Lower lobe of right lung (tissue), 2 donors: ENCODE measurements around the gene ZNF2. TPM values are rescaled to one million over a fixed set of nuclear protein-coding genes. Genes with fewer than 3 reads are reported as not detected.
A peak's percentile ranks its signal among the peaks of the same experiment; 100 is the strongest.
"Not testable (repeated sequence)": the region's sequence is repeated elsewhere in the genome, so short reads cannot be mapped to it uniquely, and the experiment has no call there.

ENCODE experiments used
- ATAC-seq, 2 donors: fragments of 200-7000 bp; cut with Tn5 transposase; one replicate each; pipeline ENCODE4 v1.9.1; 2020 to 2022; ENCODE audit warnings: mild to moderate bottlenecking in 2 of 2, moderate library complexity in 2 of 2
- DNase-seq: peaks from one replicate; pipeline ENCODE4 v3.0.0-alpha.2; 2020
- H3K27ac ChIP-seq: fragments of 200-600 bp; one replicate; pipeline ENCODE4 v1.8.0; 2022
- H3K27me3 ChIP-seq: fragments of 200-600 bp; one replicate; pipeline ENCODE4 v1.8.0; 2022; ENCODE audit warnings: low read depth
- H3K36me3 ChIP-seq: fragments of 200-600 bp; one replicate; pipeline ENCODE4 v1.8.0; 2022; ENCODE audit warnings: mild to moderate bottlenecking
- H3K4me1 ChIP-seq: fragments of 200-600 bp; one replicate; pipeline ENCODE4 v1.8.0; 2022
- H3K4me3 ChIP-seq: fragments of 200-600 bp; one replicate; pipeline ENCODE4 v1.8.0; 2022; ENCODE audit warnings: mild to moderate bottlenecking
- H3K9me3 ChIP-seq: fragments of 200-600 bp; one replicate; pipeline ENCODE4 v1.8.0; 2022
- intact Hi-C: fragments of 100-400 bp; cut with DNase I; formaldehyde crosslinking; loops from one replicate; pipeline ENCODE4 v1.11.0; 2022
- total RNA-seq: library from RNA; stranded (reverse); fragmentation: NEBNext Ultra II Directional; extraction: Animal tissue kit (Norgen Biotek cat#: 25700); gene quantifications from one replicate; pipeline ENCODE4 v1.2.1, GENCODE V29; 2021
- TF ChIP-seq, protein P1 (sequence below): fragments of 200-600 bp; IDR thresholded peaks from one replicate; pipeline ENCODE4 v1.8.0; 2022; ENCODE audit warnings: antibody characterized with exemption, mild to moderate bottlenecking
- donor health status: DM: no; HTN: yes; CAD: no; lungs with severe emphysema.

Gene ZNF2
- total RNA-seq, 1 donor from 2014 or later: 4.1 TPM

DNA sequence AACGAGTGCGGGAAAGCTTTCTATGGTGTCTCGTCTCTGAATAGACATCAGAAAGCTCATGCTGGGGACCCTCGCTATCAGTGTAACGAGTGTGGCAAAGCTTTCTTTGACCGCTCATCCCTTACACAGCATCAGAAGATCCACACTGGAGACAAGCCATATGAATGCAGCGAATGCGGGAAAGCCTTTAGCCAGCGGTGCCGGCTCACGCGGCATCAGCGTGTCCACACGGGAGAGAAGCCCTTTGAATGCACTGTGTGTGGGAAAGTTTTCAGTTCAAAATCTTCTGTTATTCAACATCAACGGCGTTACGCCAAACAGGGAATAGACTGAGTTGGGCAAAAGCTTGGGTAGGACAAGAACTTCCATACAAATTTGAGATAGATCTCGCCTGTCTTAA is 16.2 kb downstream of the ZNF2 start:
- intact Hi-C loops: no loop called here
- no peak overlapping the region for H3K27ac ChIP-seq
- no peak for DNase-seq

DNA sequence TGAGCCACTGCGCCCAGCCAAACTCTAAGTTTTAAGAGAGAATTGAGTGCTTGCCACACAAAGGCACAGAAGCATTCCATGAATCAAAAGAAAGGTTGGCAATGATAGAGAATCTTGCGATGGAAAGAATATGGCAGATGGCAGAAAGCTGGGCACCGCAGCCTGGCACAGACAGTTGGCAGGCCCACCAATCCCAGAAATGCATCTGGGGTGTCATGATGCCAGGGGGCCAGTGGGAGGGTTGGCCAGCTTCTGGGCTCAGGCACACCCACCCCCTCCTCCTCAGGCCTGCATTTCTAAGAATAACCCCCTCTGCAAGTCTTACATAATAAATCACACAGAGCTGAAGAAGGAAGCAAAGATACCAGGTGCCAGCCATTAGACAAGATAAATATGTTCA is 19.6 kb downstream of the ZNF2 start:
- no peak for ATAC-seq
- Histone ChIP-seq H3K4me3 (no peak overlapping the region), H3K36me3 (peaks cover 28% of the 10 kb centered on the region), H3K27me3 (no peaks in the 10 kb centered on the region), H3K4me1 (no peaks in the 10 kb centered on the region), H3K9me3 (peaks cover 17% of the 10 kb centered on the region), H3K27ac (no peak overlapping the region)
- no peak for DNase-seq
- intact Hi-C loops: no loop called here
- TF ChIP-seq, protein P1, sequence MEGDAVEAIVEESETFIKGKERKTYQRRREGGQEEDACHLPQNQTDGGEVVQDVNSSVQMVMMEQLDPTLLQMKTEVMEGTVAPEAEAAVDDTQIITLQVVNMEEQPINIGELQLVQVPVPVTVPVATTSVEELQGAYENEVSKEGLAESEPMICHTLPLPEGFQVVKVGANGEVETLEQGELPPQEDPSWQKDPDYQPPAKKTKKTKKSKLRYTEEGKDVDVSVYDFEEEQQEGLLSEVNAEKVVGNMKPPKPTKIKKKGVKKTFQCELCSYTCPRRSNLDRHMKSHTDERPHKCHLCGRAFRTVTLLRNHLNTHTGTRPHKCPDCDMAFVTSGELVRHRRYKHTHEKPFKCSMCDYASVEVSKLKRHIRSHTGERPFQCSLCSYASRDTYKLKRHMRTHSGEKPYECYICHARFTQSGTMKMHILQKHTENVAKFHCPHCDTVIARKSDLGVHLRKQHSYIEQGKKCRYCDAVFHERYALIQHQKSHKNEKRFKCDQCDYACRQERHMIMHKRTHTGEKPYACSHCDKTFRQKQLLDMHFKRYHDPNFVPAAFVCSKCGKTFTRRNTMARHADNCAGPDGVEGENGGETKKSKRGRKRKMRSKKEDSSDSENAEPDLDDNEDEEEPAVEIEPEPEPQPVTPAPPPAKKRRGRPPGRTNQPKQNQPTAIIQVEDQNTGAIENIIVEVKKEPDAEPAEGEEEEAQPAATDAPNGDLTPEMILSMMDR: no peak

More for the DNA sequence above, 16.2 kb downstream of the ZNF2 start:
- H3K4me3 ChIP-seq: no peak overlapping the region
- peaks cover 49% of the 10 kb centered on the region for H3K36me3 ChIP-seq
- TF ChIP-seq, protein P1: no peak
- no peak for ATAC-seq
- no peaks in the 10 kb centered on the region for H3K4me1 ChIP-seq
- H3K9me3 ChIP-seq: peaks cover 17% of the 10 kb centered on the region
- no peaks in the 10 kb centered on the region for H3K27me3 ChIP-seq

GRCh38 chr2:95185973-95186372 is 20.4 kb downstream of the ZNF2 start:
- Histone ChIP-seq H3K4me3 (no peak overlapping the region), H3K9me3 (peaks cover 13% of the 10 kb centered on the region), H3K27me3 (no peaks in the 10 kb centered on the region), H3K36me3 (peaks cover 20% of the 10 kb centered on the region), H3K4me1 (no peaks in the 10 kb centered on the region), H3K27ac (no peak overlapping the region)
- TF ChIP-seq, protein P1: no peak
- intact Hi-C loops: no loop called here
- DNase-seq: no peak
- ATAC-seq: no peak

DNA sequence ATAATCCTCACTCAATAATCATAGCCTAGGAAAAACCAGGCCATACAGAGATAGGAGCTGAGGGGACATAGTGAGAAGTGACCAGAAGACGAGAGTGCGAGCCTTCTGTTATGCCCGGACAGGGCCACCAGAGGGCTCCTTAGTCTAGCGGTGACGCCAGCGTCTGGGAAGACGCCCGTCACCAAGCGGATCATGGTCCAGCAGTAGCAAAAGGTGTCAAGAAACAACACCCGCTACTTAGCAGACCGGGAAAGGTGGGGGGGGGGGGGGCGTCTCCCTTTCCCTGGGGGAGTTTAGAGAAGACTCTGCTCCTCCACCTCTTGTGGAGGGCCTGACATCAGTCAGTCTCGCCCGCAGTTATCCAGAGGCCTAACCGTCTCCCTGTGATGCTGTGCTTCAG is 27.3 kb downstream of the ZNF2 start:
- peak; percentile 68 for DNase-seq
- H3K36me3 ChIP-seq, intact Hi-C loops, H3K27me3 ChIP-seq, H3K9me3 ChIP-seq, H3K4me1 ChIP-seq, H3K27ac ChIP-seq, ATAC-seq, H3K4me3 ChIP-seq: not testable (repeated sequence)
- TF ChIP-seq, protein P1: peak; percentile 57

DNA sequence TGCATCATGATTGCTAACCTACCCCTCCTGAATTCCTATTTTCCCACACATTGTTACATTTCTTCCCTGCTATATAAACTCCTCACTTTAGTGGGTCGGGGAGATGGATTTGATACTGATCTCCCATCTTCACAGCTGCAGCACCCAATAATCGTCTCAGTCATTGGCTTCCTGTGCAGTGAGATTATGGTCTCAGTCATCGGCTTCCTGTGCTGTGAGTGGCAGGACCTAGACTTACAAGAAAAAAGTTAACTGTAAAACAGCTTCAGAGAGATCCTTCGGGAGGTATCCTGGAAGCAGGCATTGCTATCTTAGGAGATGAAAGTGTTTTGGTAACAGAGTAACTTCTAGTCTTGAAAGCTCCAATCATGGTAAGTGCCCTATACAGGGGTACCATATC is 38.3 kb downstream of the ZNF2 start:
- Histone ChIP-seq H3K4me3 (no peak overlapping the region), H3K27ac (no peak overlapping the region), H3K4me1 (peaks cover 17% of the 10 kb centered on the region), H3K36me3 (no peaks in the 10 kb centered on the region), H3K27me3 (no peaks in the 10 kb centered on the region), H3K9me3 (no peaks in the 10 kb centered on the region)
- intact Hi-C loops: no loop called here
- DNase-seq (no peak), ATAC-seq (no peak)
- TF ChIP-seq, protein P1: no peak

DNA sequence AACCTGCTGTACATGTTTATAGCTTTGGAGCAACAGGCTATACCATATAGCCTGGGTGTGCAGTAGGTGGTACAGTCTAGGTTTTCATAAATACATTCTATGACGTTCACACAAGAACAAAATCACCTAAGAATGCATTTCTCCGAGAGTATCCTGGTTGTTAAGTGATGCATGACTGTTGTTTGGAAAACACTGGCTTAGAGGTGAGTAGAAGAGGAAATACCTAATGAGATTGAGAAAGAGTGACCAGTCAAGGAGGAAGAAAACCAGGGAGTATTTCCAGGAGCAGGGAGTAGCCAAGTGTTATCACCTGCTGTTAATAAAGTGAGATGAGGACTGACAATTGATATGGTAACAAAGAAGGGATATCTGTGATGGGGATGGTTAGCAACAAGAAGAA is 38.8 kb downstream of the ZNF2 start:
- TF ChIP-seq, protein P1: no peak
- Histone ChIP-seq H3K4me1 (peaks cover 17% of the 10 kb centered on the region), H3K27me3 (no peaks in the 10 kb centered on the region), H3K36me3 (no peaks in the 10 kb centered on the region), H3K4me3 (no peak overlapping the region), H3K9me3 (peaks cover 3% of the 10 kb centered on the region), H3K27ac (no peak overlapping the region)
- DNase-seq (no peak), ATAC-seq (no peak)
- intact Hi-C loops: no loop called here
